Bladder microvascular endothelial cell (primary cell): ENCODE results near the gene RNF212. TPM values are rescaled to one million over a fixed set of nuclear protein-coding genes. Genes with fewer than 3 reads are reported as not detected.

Source experiments
- total RNA-seq: library from RNA; depleted of rRNA; stranded (reverse); fragments of >200 nt; gene quantifications from 2 replicates; pipeline ENCODE4 v1.2.3, GENCODE V29; 2014

The RNF212 gene
- total RNA-seq = 0.32 and 0.44 TPM in 2 replicates

GRCh38 chr4:1113311-1114009 is at the start of gene RNF212:
Gene RNF212 (minus strand): TSS chr4:1113564. CDS start chr4:1113464, 100 bp downstream.

Other genes starting within 250 kb of the RNF212 start
- 47.1 and 75.7 TPM in 2 replicates for gene GAK, start 181.2 kb downstream of the RNF212 start, total RNA-seq
- gene TMEM175, start 181.1 kb downstream of the RNF212 start, total RNA-seq = 5.8 and 16.7 TPM in 2 replicates
- 15.2 and 19.4 TPM in 2 replicates for gene DGKQ, start 140.0 kb downstream of the RNF212 start, total RNA-seq
- gene IDUA, start 126.5 kb downstream of the RNF212 start, total RNA-seq = 5.8 and 15.0 TPM in 2 replicates
- gene SLC26A1, start 120.2 kb downstream of the RNF212 start, total RNA-seq = 0.13 and 0.16 TPM in 2 replicates
- gene FGFRL1, start 101.9 kb downstream of the RNF212 start, total RNA-seq = 4.9 and 33.3 TPM in 2 replicates
- gene SPON2, start 59.0 kb upstream of the RNF212 start, total RNA-seq = 1.3 and 4.9 TPM in 2 replicates
- 183 and 201 TPM in 2 replicates for gene CTBP1, start 135.6 kb upstream of the RNF212 start, total RNA-seq
- 45.3 and 99.9 TPM in 2 replicates for gene MAEA, start 176.3 kb upstream of the RNF212 start, total RNA-seq
- gene UVSSA, start 233.6 kb upstream of the RNF212 start, total RNA-seq = 3.4 and 6.0 TPM in 2 replicates